HUDEP-2 (cell line): Measurements from ENCODE around the gene SEMA6D.

Source experiments
- DNase-seq, 76 experiments: peaks; one replicate each; lab custom pipeline; 2025; ENCODE audit not compliant: unreplicated experiment in 76 of 76; lab: John Stamatoyannopoulos, UW

SEMA6D gene

GRCh38 chr15:47820057-47820746 is 102.9 kb downstream of the SEMA6D start:
- DNase-seq, result no peak

- DNase-seq, result no peak
Observed at GRCh38 chr15:47820747-47821319, 103.5 kb downstream of the SEMA6D start.

DNA sequence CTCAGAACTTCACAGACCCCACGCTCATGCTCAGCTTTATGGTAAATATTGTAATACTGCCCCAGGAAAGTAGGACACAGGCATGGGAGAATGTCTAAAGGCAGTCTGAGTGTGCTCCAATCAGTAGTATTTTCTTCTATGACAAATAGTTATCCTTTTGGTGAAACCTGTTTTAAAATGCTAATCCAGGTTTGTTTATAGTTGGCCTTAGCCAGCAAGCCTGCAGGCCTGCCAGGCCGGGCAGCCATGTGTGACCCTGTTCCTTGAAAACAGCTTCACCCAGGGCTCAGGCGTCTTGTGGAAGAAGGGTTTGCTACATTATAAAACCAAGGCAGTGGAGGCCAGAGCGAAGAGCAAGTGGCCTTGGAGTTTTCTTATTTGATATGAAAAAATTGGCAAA is 104.7 kb downstream of the SEMA6D start:
- no peak for DNase-seq
